H9 (cell line): ENCODE measurements around the gene ANKRD28. TPM values are rescaled to one million over a fixed set of nuclear protein-coding genes. Genes with fewer than 3 reads are reported as not detected.
"Not testable (repeated sequence)": the region's sequence is repeated elsewhere in the genome, so short reads cannot be mapped to it uniquely, and the experiment has no call there.

Source experiments
- DNase-seq: peaks from one replicate; pipeline ENCODE4 v3.0.0-alpha.2; 2017
- H2AFZ ChIP-seq: one replicate; pipeline ENCODE4 v1.6.1; 2013; ENCODE audit warnings: mild to moderate bottlenecking, low read length, control low read depth, moderate library complexity
- H2AK5ac ChIP-seq: 2 replicates; pipeline ENCODE4 v1.6.1; 2013; ENCODE audit warnings: low read length, control low read depth, mixed read lengths; ENCODE audit not compliant: insufficient read length
- H2BK120ac ChIP-seq: one replicate; pipeline ENCODE4 v1.6.1; 2013; ENCODE audit warnings: low read depth, mild to moderate bottlenecking, low read length, control low read depth, inconsistent platforms; ENCODE audit not compliant: poor library complexity, severe bottlenecking
- H2BK12ac ChIP-seq: 2 replicates; pipeline ENCODE4 v1.6.1; 2013; ENCODE audit warnings: low read length, control low read depth, mixed read lengths, low read depth; ENCODE audit not compliant: insufficient read length
- H2BK15ac ChIP-seq: 2 replicates; pipeline ENCODE4 v1.6.1; 2013; ENCODE audit warnings: low read depth, low read length, control low read depth
- H2BK20ac ChIP-seq: one replicate; pipeline ENCODE4 v1.6.1; 2013; ENCODE audit warnings: low read depth, mild to moderate bottlenecking, low read length, control low read depth, inconsistent platforms; ENCODE audit not compliant: poor library complexity, severe bottlenecking
- H2BK5ac ChIP-seq: 2 replicates; pipeline ENCODE4 v1.6.1; 2013; ENCODE audit warnings: low read length, control low read depth, mixed read lengths; ENCODE audit not compliant: insufficient read length
- H3K14ac ChIP-seq: 2 replicates; pipeline ENCODE4 v1.6.1; 2013; ENCODE audit warnings: low read length, control low read depth; ENCODE audit not compliant: insufficient read depth
- H3K18ac ChIP-seq: 2 replicates; pipeline ENCODE4 v1.6.1; 2013; ENCODE audit warnings: low read depth, mild to moderate bottlenecking, mixed read lengths, low read length, control low read depth; ENCODE audit not compliant: insufficient read length
- H3K23ac ChIP-seq: 2 replicates; pipeline ENCODE4 v1.6.1; 2013; ENCODE audit warnings: low read length, control low read depth, mixed read lengths, low read depth; ENCODE audit not compliant: insufficient read length
- H3K23me2 ChIP-seq: 2 replicates; pipeline ENCODE4 v1.6.1; 2013; ENCODE audit warnings: low read depth, mild to moderate bottlenecking, mixed read lengths, low read length, control low read depth; ENCODE audit not compliant: insufficient read length, poor library complexity, severe bottlenecking
- H3K27ac ChIP-seq: 2 replicates; pipeline ENCODE4 v1.5.1; 2013; ENCODE audit warnings: low read length, control low read depth, mixed read lengths, low read depth; ENCODE audit not compliant: insufficient read length
- H3K27me3 ChIP-seq: 2 replicates; pipeline ENCODE4 v1.6.1; 2013; ENCODE audit warnings: low read length, control low read depth, inconsistent platforms; ENCODE audit not compliant: insufficient read depth
- H3K4ac ChIP-seq: 2 replicates; pipeline ENCODE4 v1.6.1; 2013; ENCODE audit warnings: low read depth, mild to moderate bottlenecking, control low read depth, inconsistent platforms, low read length, moderate library complexity
- H3K4me1 ChIP-seq: 2 replicates; pipeline ENCODE4 v1.6.1; 2013; ENCODE audit warnings: low read length, control low read depth, inconsistent platforms; ENCODE audit not compliant: insufficient read depth
- H3K4me2 ChIP-seq: 2 replicates; pipeline ENCODE4 v1.6.1; 2013; ENCODE audit warnings: low read length, control low read depth, mixed read lengths; ENCODE audit not compliant: insufficient read length, insufficient read depth
- H3K56ac ChIP-seq: 2 replicates; pipeline ENCODE4 v1.6.1; 2013; ENCODE audit warnings: low read depth, mild to moderate bottlenecking, mixed read lengths, low read length, control low read depth; ENCODE audit not compliant: insufficient read length
- H3K79me1 ChIP-seq: 2 replicates; pipeline ENCODE4 v1.6.1; 2013; ENCODE audit warnings: low read depth, mild to moderate bottlenecking, moderate library complexity, low read length, control low read depth, inconsistent platforms; ENCODE audit not compliant: insufficient read depth, poor library complexity, severe bottlenecking
- H3K79me2 ChIP-seq: 2 replicates; pipeline ENCODE4 v1.6.1; 2013; ENCODE audit warnings: low read length, control low read depth, inconsistent platforms; ENCODE audit not compliant: insufficient read depth
- H3K9ac ChIP-seq: 2 replicates; pipeline ENCODE4 v1.6.1; 2013; ENCODE audit warnings: low read length, control low read depth, mixed read lengths; ENCODE audit not compliant: insufficient read length; ENCODE audit errors: extremely low read depth
- H3K9me3 ChIP-seq: one replicate; pipeline ENCODE4 v1.6.1; 2013; ENCODE audit warnings: low read depth, low read length, inconsistent platforms; ENCODE audit not compliant: control insufficient read depth
- H3T11ph ChIP-seq: one replicate; pipeline ENCODE4 v1.6.1; 2013; ENCODE audit warnings: mild to moderate bottlenecking, low read length, control low read depth, inconsistent platforms
- H4K20me1 ChIP-seq: one replicate; pipeline ENCODE4 v1.6.1; 2013; ENCODE audit not compliant: control insufficient read depth, insufficient read length, insufficient read depth
- H4K5ac ChIP-seq: 2 replicates; pipeline ENCODE4 v1.6.1; 2013; ENCODE audit warnings: low read depth, mild to moderate bottlenecking, mixed read lengths, low read length, control low read depth; ENCODE audit not compliant: insufficient read length
- H4K8ac ChIP-seq: replicated peaks from 2 replicates; pipeline ENCODE4 v1.6.1; 2013; ENCODE audit warnings: low read length, control low read depth, mixed read lengths, low read depth; ENCODE audit not compliant: insufficient read length
- H4K91ac ChIP-seq: 2 replicates; pipeline ENCODE4 v1.6.1; 2013; ENCODE audit warnings: low read depth, mild to moderate bottlenecking, moderate library complexity, mixed read lengths, low read length, control low read depth; ENCODE audit not compliant: insufficient read length
- H3K27ac Mint-ChIP-seq, 3 experiments: 2 replicates in 2 of 3; 3 replicates in 1 of 3; pipeline ENCODE4 v1.8.0; 2020 to 2021; ENCODE audit warnings: mixed read lengths in 3 of 3, mild to moderate bottlenecking in 1 of 3, moderate library complexity in 1 of 3
- H3K27me3 Mint-ChIP-seq: 2 replicates; pipeline ENCODE4 v1.8.0; 2021; ENCODE audit warnings: low read depth, mild to moderate bottlenecking, moderate library complexity, mixed read lengths
- H3K36me3 Mint-ChIP-seq, 3 experiments: 2 replicates in 2 of 3; 3 replicates in 1 of 3; pipeline ENCODE4 v1.8.0; 2020 to 2021; ENCODE audit warnings: low read depth in 3 of 3, mixed read lengths in 3 of 3; ENCODE audit not compliant: insufficient read depth in 1 of 3
- H3K4me1 Mint-ChIP-seq, 2 experiments: 2 replicates each; pipeline ENCODE4 v1.8.0; 2020; ENCODE audit warnings: mixed read lengths in 2 of 2
- H3K4me3 Mint-ChIP-seq, 2 experiments: 2 replicates in 1 of 2; 3 replicates in 1 of 2; pipeline ENCODE4 v1.8.0; 2020 to 2021; ENCODE audit warnings: mild to moderate bottlenecking in 2 of 2, mixed read lengths in 2 of 2, moderate library complexity in 1 of 2
- H3K9me3 Mint-ChIP-seq, 2 experiments: 2 replicates in 1 of 2; 3 replicates in 1 of 2; pipeline ENCODE4 v1.8.0; 2020; ENCODE audit warnings: mild to moderate bottlenecking in 2 of 2, mixed read lengths in 2 of 2, moderate library complexity in 1 of 2
- CTCF ChIP-seq: fragments of 200-600 bp; sonication (generic); conservative IDR thresholded peaks from 3 replicates; pipeline ENCODE4 v1.8.0; 2021; ENCODE audit warnings: antibody characterized with exemption, mild to moderate bottlenecking
- WGBS: extraction: QIAGEN DNeasy Blood & Tissue Kit; methylation state at CpG from one replicate; pipeline ENCODE4 v1.1.7; 2013; ENCODE audit warnings: missing lambda C conversion rate, low lambda C conversion rate, mixed read lengths; ENCODE audit not compliant: insufficient read length; ENCODE audit errors: extremely low coverage; 5-methylcytosine and 5-hydroxymethylcytosine counted together
- total RNA-seq: library from RNA; stranded (reverse); gene quantifications from 2 replicates; pipeline ENCODE4 v1.2.1, GENCODE V29; 2021

Gene ANKRD28
- total RNA-seq, 1 experiment from 2014 or later: 59.0 TPM

- Histone ChIP-seq H3K27ac (no peak overlapping the region), H2AFZ (no peak overlapping the region), H3K56ac (no peak overlapping the region), H3K4me1 (no peaks in the 10 kb centered on the region), H4K8ac (no peak overlapping the region), H2BK5ac (no peak overlapping the region), H2BK120ac (no peak overlapping the region), H2AK5ac (no peak overlapping the region), H3K18ac (no peak overlapping the region), H3K23me2 (no peaks in the 10 kb centered on the region), H3K23ac (no peak overlapping the region), H4K91ac (no peak overlapping the region), H3K79me1 (no peaks in the 10 kb centered on the region), H3K27me3 (no peaks in the 10 kb centered on the region), H2BK20ac (no peak overlapping the region), H3K14ac (no peak overlapping the region), H3K4me2 (no peak overlapping the region), H4K5ac (no peak overlapping the region), H3T11ph (no peak overlapping the region), H3K79me2 (no peaks in the 10 kb centered on the region), H3K9ac (no peak overlapping the region), H2BK15ac (no peak overlapping the region), H3K9me3 (no peaks in the 10 kb centered on the region), H3K4ac (no peak overlapping the region), H4K20me1 (no peaks in the 10 kb centered on the region), H2BK12ac (no peak overlapping the region)
- H3K27me3 Mint-ChIP-seq: no peaks in the 10 kb centered on the region
- WGBS: no CpG with 5 or more reads among the region's 3 CpGs
- DNase-seq: no peak
- H3K4me1 Mint-ChIP-seq: peaks cover 0 to 2% of the 10 kb centered on the region in 2 experiments; a peak in 1 of 4 replicates
- H3K36me3 Mint-ChIP-seq: peaks cover 70 to 83% (median 70%) of the 10 kb centered on the region in 3 experiments
- H3K9me3 Mint-ChIP-seq: peaks cover 52 to 68% of the 10 kb centered on the region in 2 experiments
- peak overlapping the region in 1 of 2 experiments; percentile 38; a peak in 1 of 5 replicates for H3K4me3 Mint-ChIP-seq
- TF ChIP-seq CTCF: no peak
- H3K27ac Mint-ChIP-seq: no peak overlapping the region
These were observed 54.2 kb downstream of the ANKRD28 start for GRCh38 chr3:15743587-15744009.

GRCh38 chr3:15742236-15742635, 55.5 kb downstream of the ANKRD28 start:
- not testable (repeated sequence) for H3K4me1 Mint-ChIP-seq, DNase-seq, H2BK20ac ChIP-seq, H2BK12ac ChIP-seq, H3K27ac ChIP-seq, H3K23me2 ChIP-seq, H3K27ac Mint-ChIP-seq, H2BK120ac ChIP-seq, H2AK5ac ChIP-seq, H3K23ac ChIP-seq, H3K9ac ChIP-seq, H3K79me1 ChIP-seq, H3K27me3 ChIP-seq, H3K18ac ChIP-seq, H3T11ph ChIP-seq, H3K4me2 ChIP-seq, H4K20me1 ChIP-seq, H3K79me2 ChIP-seq, H2AFZ ChIP-seq, H3K4me1 ChIP-seq, H4K8ac ChIP-seq, H3K4me3 Mint-ChIP-seq, H2BK5ac ChIP-seq, H4K91ac ChIP-seq, H3K9me3 ChIP-seq, H3K14ac ChIP-seq, H4K5ac ChIP-seq, H3K4ac ChIP-seq, H2BK15ac ChIP-seq, H3K56ac ChIP-seq, H3K27me3 Mint-ChIP-seq
- H3K36me3 Mint-ChIP-seq: peaks cover 70 to 83% (median 70%) of the 10 kb centered on the region in 3 experiments
- peaks cover 64 to 69% of the 10 kb centered on the region in 2 experiments for H3K9me3 Mint-ChIP-seq
- no CpG with 5 or more reads among the region's 26 CpGs for WGBS
